GM18508 (cell line): ENCODE results near the gene NUP210.

Experiments used
- ATAC-seq: cut with Tn5 transposase; IDR thresholded peaks from one replicate; pipeline ENCODE4 v1.9.1; 2021; ENCODE audit warnings: moderate number of reproducible peaks; ENCODE audit not compliant: insufficient read depth, unreplicated experiment

The NUP210 gene

DNA sequence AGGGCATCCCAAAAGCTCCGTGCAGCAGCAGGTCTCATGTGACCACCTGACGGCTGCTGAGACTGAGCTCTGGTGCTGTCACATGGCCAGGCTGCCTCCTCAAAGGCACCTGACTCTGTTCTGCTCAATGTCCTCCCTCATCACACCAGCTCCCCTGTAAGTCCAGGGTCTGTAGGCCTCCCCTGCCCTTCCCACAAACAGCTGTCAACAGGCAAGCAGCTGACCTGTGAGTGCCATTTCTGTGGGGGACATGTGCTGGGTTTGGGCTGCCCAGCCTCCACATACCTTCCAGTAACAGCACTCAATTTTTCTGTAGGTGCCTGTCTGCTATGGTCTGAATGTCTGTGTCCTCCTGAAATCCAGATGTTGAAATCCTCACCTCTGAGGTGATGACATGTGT is 11.2 kb downstream of the NUP210 start:
- no peak for ATAC-seq

DNA sequence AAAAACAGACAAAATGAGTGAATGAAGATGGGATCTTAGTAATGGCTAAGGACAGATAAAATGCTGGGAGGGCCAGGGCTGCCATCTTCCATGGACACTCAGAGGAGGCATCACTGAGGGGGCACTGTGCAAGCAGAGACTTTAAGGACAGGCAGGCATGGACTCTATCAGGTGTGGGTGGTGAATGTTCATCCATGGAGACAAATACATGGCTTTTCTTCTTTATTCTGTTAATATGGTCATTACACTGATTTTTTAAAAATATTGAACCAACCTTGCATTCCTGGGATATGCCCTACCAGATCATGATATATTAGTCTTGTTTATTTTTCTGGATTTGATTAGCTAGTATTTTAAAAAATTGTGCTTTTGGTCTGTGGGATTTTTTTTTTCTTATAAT is 12.2 kb downstream of the NUP210 start:
- no peak for ATAC-seq

DNA sequence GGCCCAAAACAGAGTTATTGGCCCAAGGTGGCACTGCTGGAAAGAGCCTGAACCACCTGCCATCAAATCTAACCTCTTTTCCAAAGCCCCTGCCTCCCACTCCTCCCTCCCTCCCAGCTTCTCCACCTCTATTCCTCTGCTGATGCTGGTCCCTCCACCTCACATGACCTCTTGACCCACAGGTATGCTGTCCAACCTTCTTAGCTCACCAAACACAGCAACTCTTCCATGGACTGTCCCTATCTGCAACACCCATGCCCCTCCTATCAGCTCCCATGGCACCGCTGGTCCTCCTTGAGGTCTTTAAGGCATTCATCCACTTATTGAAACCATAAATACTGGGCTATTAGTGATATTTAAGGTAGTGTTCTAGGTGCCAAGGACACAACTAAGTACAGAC is 12.6 kb downstream of the NUP210 start:
- no peak for ATAC-seq

DNA sequence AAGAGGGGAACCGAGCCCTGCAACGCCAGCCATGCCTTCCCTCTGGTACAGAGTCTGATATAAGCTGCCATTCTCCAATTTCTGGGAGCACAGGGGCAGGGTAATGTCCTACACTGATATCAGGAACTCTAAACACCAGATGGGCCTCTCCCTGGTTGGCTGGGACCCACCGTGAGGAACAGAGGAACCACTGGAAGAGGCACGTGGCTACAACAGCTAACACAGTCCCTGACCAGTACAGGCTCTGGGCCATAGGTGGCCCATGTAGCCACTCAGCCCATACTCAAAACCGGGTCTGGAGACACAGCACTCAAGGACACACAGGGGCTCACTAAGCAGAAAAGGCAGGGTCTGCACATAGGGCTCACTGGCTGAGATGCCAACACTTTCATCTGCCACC is 13.9 kb downstream of the NUP210 start:
- ATAC-seq = no peak

DNA sequence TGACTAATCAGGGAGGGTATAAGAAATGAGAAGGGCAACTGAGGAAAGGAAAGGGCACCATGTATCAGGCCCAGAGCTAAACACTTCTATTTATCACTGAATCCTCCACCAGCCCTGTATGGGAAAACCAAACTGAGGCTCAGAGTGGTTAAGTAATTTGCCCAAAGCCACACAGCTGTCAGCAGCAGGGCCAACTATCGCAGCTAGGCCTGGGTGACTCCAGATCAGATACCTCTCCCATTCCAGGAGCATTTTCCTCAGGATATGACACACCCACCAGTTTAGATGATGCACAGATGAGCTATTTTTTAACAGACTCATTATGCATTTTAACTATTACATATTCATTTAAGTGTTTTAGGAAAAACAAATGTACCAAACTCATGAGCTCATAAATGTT is 14.5 kb downstream of the NUP210 start:
- no peak for ATAC-seq

- no peak for ATAC-seq
These were observed 15.3 kb downstream of the NUP210 start for GRCh38 chr3:13404626-13405452.

DNA sequence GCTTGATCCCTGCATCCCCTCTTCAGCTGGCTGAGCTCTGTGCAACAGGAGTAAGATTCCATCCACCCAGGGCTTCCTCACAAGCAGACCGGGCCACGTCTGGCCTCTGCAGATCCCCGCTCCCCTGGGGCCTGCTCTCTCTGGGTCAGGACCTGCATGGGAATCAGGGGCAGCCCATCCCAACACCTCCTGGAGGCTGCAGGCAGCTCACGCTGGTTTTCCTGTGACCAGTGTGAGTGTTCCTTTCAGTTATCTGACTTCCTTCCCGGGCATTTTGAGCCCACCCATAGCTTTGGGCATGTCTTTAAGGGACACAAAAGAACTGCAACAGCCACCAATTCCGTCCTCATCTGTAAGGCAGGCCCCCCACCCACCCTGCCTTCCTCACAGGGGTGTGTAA is 16.3 kb downstream of the NUP210 start:
- ATAC-seq = no peak

GRCh38 chr3:13403213-13403819 is 16.8 kb downstream of the NUP210 start:
- no peak for ATAC-seq

DNA sequence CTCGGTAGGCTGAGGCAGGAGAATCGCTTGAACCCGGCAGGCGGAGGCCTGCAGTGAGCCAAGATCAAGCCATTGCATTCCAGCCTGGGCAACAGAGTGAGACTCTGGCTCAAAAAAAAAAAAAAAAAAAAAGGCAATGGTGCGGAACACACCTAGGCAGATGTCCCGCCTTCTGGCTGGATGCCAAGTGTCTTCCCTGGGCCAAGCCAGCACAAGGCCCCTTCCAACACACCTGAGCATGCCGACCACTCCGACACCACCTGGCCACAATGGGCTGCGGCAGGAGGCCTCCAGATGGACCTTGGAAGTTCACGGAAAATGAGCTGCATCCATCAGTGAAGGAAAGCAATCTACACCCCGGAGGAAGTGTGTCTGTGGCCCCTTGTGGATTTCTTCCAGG is 19.0 kb downstream of the NUP210 start:
- ATAC-seq = no peak

DNA sequence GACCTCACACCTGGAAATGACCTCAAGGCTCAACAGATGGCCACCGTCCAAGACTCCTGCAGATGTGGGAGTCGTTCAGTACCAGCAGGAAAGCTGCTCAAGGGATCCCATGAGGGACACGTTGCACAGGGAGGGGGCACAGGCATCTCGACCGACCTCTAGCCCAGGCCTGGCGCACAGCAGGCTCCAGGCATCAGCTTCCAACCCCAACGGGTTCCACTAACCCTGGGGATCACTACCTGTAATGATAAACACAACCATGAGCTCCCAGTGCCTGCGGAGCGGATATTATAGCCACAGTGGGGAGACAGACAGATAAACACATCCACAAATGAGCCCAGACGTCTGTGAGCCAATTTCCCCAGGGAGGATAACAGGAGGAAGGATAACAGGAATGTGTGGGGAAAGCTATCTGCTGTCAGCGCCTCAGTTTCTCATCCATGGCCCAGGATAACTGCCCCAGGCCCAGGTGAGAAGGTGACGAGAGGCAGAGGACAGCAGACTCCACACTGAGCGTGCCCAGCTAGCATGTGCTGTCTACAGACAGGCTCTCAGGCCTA is 19.9 kb downstream of the NUP210 start:
- ATAC-seq = no peak

DNA sequence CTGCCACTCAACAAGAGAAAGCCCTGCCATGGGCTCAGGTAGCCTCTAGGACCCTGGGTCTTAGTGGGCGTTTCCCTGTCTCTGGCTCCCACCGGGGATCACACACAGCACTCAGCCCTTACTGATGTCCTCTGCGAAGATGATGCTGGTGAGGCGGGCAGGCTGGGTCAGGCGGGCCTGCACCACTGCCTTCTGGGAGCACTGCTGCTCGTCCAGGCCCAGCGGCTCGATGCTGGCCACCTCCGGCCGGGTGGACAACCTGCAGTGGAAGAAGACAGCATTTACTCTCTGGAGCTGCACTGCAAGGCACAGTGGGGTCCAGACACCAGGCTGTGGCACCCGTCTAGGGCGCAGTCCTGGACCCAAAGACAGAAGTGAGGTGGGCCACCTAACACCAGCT is 20.5 kb downstream of the NUP210 start:
- ATAC-seq = no peak

- no peak for ATAC-seq
These were observed 22.8 kb downstream of the NUP210 start for GRCh38 chr3:13397316-13397715.

- ATAC-seq = no peak
These were observed 25.8 kb downstream of the NUP210 start for GRCh38 chr3:13394363-13394762.

- no peak for ATAC-seq
These were observed 26.4 kb downstream of the NUP210 start for GRCh38 chr3:13393427-13394360.

GRCh38 chr3:13391308-13391707 is 28.8 kb downstream of the NUP210 start:
- ATAC-seq = no peak

DNA sequence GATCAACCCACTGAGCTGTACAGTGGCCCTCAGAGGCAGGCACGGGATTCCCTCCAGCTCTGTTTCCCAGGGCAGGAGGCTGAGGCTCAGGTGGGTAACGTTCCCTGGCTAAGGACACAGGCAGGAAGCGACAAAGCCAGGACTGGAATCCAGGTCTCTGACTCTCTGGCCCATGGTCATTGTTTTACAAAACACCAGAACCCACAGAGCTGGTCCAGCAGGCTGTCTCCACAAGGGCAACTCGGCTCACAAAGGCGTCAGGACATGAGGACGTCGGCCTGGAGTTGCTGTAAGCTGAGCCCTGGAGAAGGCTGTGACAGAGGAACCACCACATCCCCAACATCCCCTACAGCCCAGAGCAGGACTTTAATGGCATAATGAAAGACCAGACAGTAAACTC is 30.7 kb downstream of the NUP210 start:
- ATAC-seq = no peak

DNA sequence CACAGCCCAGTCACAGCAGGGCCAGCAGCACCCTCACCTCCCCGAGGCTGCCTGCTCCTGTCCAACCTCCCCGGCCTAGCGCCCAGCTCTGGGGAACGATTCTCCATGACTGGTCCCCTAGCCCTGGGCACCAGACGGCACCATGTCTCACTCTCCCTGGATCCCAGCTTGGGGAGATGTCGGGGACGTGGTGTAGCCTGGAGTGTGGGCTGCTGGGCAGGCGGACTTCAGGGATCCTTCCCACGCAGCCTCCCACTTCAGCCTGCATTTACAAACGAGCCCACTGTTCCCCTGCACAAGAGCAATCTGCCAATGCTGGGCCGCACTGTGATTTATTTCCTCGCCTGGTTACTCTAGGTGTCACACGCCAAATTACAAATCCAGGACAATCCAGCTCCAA is 31.3 kb downstream of the NUP210 start:
- ATAC-seq = no peak

- no peak for ATAC-seq
These were observed 34.7 kb downstream of the NUP210 start for GRCh38 chr3:13385373-13385965.

DNA sequence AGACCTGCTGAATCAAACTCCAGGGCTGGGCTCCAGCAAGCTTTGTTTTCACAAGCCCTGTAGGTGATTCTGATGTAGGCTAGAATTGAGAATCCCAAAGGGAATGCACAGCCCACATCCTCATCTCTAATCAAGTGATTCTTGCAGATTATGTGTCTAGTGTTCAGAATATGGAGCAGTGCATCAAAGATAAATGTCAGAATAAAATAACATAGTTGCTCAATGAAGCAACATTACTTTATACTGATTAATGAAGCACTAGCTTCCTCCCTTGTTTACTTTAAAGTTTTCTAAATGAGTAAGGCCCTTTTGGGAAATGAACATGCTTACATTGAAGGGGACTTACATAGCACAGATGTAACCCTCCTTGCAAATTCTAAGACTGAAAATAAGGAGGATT is 39.2 kb downstream of the NUP210 start:
- ATAC-seq = no peak

GRCh38 chr3:13379201-13379830 is 40.8 kb downstream of the NUP210 start:
- ATAC-seq = no peak
